Thymus (tissue), 11 donors: ENCODE results near the gene ATAD3C. TPM values are rescaled to one million over a fixed set of nuclear protein-coding genes. Genes with fewer than 3 reads are reported as not detected.

Source experiments
- DNase-seq, 9 donors: peaks; one replicate each; pipeline ENCODE4 v3.0.0-alpha.2; 2013; ENCODE audit warnings: low spot score in 9 of 9, low read depth in 6 of 9, missing footprints in 1 of 9
- H3K27ac ChIP-seq, 2 donors: one replicate each; pipeline ENCODE4 v1.5.1; 2013; ENCODE audit warnings: control low read depth in 1 of 2, low read depth in 1 of 2, low read length in 1 of 2, mild to moderate bottlenecking in 1 of 2, moderate library complexity in 1 of 2
- H3K27me3 ChIP-seq, 2 donors: one replicate each; pipeline ENCODE4 v1.5.1; 2013; ENCODE audit warnings: low read length in 1 of 2; ENCODE audit not compliant: control insufficient read depth in 2 of 2, insufficient read depth in 1 of 2
- H3K36me3 ChIP-seq, 2 donors: one replicate each; pipeline ENCODE4 v1.5.1; 2013; ENCODE audit warnings: low read length in 1 of 2, mild to moderate bottlenecking in 1 of 2, moderate library complexity in 1 of 2; ENCODE audit not compliant: control insufficient read depth in 2 of 2, insufficient read depth in 2 of 2
- H3K4me1 ChIP-seq, 2 donors: one replicate each; pipeline ENCODE4 v1.5.1; 2013; ENCODE audit warnings: low read length in 2 of 2; ENCODE audit not compliant: control insufficient read depth in 2 of 2, insufficient read depth in 2 of 2
- H3K4me3 ChIP-seq, 2 donors: one replicate each; pipeline ENCODE4 v1.5.1; 2013; ENCODE audit warnings: low read length in 2 of 2, control low read depth in 1 of 2, mild to moderate bottlenecking in 1 of 2
- H3K9me3 ChIP-seq, 2 donors: one replicate each; pipeline ENCODE4 v1.5.1; 2013; ENCODE audit warnings: low read length in 1 of 2, mild to moderate bottlenecking in 1 of 2; ENCODE audit not compliant: control insufficient read depth in 2 of 2, insufficient read depth in 1 of 2
- WGBS: extraction: QIAGEN DNeasy Blood & Tissue Kit; methylation state at CpG from one replicate; pipeline ENCODE4 v1.1.7; 2013; 5-methylcytosine and 5-hydroxymethylcytosine counted together
- polyA plus RNA-seq: library from polyadenylated mRNA; stranded (reverse); fragments of 200-250 nt; gene quantifications from one replicate; pipeline ENCODE4 v1.2.3, GENCODE V29; 2013
- total RNA-seq: library from RNA; stranded (reverse); fragments of 120-200 nt; gene quantifications from one replicate; pipeline ENCODE4 v1.2.4, GENCODE V29; 2013
- donor health status: healthy.

ATAD3C gene
- total and polyA plus RNA-seq, 2 donors: 0.24 to 2.8 TPM

GRCh38 chr1:1422465-1423244 lies 26.8 kb upstream of the ATAD3C start:
- peaks cover 8 to 33% of the 10 kb centered on the region in 2 donors for H3K4me1 ChIP-seq

GRCh38 chr1:1423245-1423597 lies 26.3 kb upstream of the ATAD3C start:
- H3K9me3 ChIP-seq: peaks cover under 1 to 3% of the 10 kb centered on the region in 2 donors
- WGBS: 89% methylated on average over 7 of the region's 7 CpGs
- H3K27ac ChIP-seq: no peak overlapping the region
- DNase-seq: no peak
- H3K27me3 ChIP-seq: peaks cover 24 to 71% of the 10 kb centered on the region in 2 donors
- H3K4me3 ChIP-seq: no peak overlapping the region
- no peaks in the 10 kb centered on the region for H3K36me3 ChIP-seq
- H3K4me1 ChIP-seq: peaks cover 8 to 33% of the 10 kb centered on the region in 2 donors

More at GRCh38 chr1:1422465-1423244, 26.8 kb upstream of the ATAD3C start:
- H3K36me3 ChIP-seq: no peaks in the 10 kb centered on the region
- no peaks in the 10 kb centered on the region for H3K9me3 ChIP-seq
- no peak for DNase-seq
- H3K4me3 ChIP-seq: no peak overlapping the region
- H3K27ac ChIP-seq: no peak overlapping the region
- WGBS: 71% methylated on average over 29 of the region's 29 CpGs
- H3K27me3 ChIP-seq: peaks cover 24 to 72% of the 10 kb centered on the region in 2 donors

- H3K27me3 ChIP-seq: peaks cover 19 to 71% of the 10 kb centered on the region in 2 donors
- 89% methylated on average over 15 of the region's 15 CpGs for WGBS
- DNase-seq: no peak
These were observed 24.8 kb upstream of the ATAD3C start for GRCh38 chr1:1424707-1425106.

GRCh38 chr1:1425426-1425752 lies 24.1 kb upstream of the ATAD3C start:
- Histone ChIP-seq H3K9me3 (peaks cover 1 to 4% of the 10 kb centered on the region in 2 donors), H3K27ac (no peak overlapping the region), H3K27me3 (peaks cover 12 to 76% of the 10 kb centered on the region in 2 donors), H3K4me3 (no peak overlapping the region), H3K4me1 (peaks cover 8 to 33% of the 10 kb centered on the region in 2 donors), H3K36me3 (no peaks in the 10 kb centered on the region)
- DNase-seq: no peak
- WGBS: 85% methylated on average over 12 of the region's 12 CpGs

More at GRCh38 chr1:1424707-1425106, 24.8 kb upstream of the ATAD3C start:
- H3K27ac ChIP-seq: no peak overlapping the region
- no peak overlapping the region for H3K4me3 ChIP-seq
- no peaks in the 10 kb centered on the region for H3K36me3 ChIP-seq
- H3K4me1 ChIP-seq: peaks cover 8 to 33% of the 10 kb centered on the region in 2 donors
- peaks cover 1 to 4% of the 10 kb centered on the region in 2 donors for H3K9me3 ChIP-seq

- DNase-seq: peak in 1 of 9 donors; percentile 31
- WGBS: 47% methylated on average over 33 of the region's 33 CpGs
- peaks cover 1 to 4% of the 10 kb centered on the region in 2 donors for H3K9me3 ChIP-seq
These were observed 23.6 kb upstream of the ATAD3C start for GRCh38 chr1:1425753-1426495.

GRCh38 chr1:1426496-1427105 lies 22.9 kb upstream of the ATAD3C start:
- H3K4me1 ChIP-seq: peaks cover 8 to 30% of the 10 kb centered on the region in 2 donors
- H3K27ac ChIP-seq: peak overlapping the region in 1 of 2 donors; percentile 18

More at GRCh38 chr1:1425753-1426495, 23.6 kb upstream of the ATAD3C start:
- Histone ChIP-seq H3K4me1 (peaks cover 8 to 36% of the 10 kb centered on the region in 2 donors), H3K4me3 (no peak overlapping the region), H3K36me3 (no peaks in the 10 kb centered on the region), H3K27ac (no peak overlapping the region), H3K27me3 (peaks cover 6 to 76% of the 10 kb centered on the region in 2 donors)

GRCh38 chr1:1427106-1427819 lies 22.2 kb upstream of the ATAD3C start:
- Histone ChIP-seq H3K27me3 (peaks cover 3 to 75% of the 10 kb centered on the region in 2 donors), H3K4me1 (peaks cover 8 to 33% of the 10 kb centered on the region in 2 donors), H3K9me3 (peaks cover 1 to 4% of the 10 kb centered on the region in 2 donors), H3K4me3 (peak overlapping the region in 1 of 2 donors; percentile 32), H3K36me3 (no peaks in the 10 kb centered on the region), H3K27ac (no peak overlapping the region)
- no peak for DNase-seq
- 8% methylated on average over 66 of the region's 66 CpGs for WGBS

More at GRCh38 chr1:1426496-1427105, 22.9 kb upstream of the ATAD3C start:
- H3K36me3 ChIP-seq: no peaks in the 10 kb centered on the region
- H3K27me3 ChIP-seq: peaks cover 3 to 75% of the 10 kb centered on the region in 2 donors
- DNase-seq: peak in 1 of 9 donors; percentile 55
- H3K9me3 ChIP-seq: peaks cover 1 to 4% of the 10 kb centered on the region in 2 donors
- 14% methylated on average over 19 of the region's 19 CpGs for WGBS
- no peak overlapping the region for H3K4me3 ChIP-seq

GRCh38 chr1:1427820-1428148 lies 21.7 kb upstream of the ATAD3C start:
- Histone ChIP-seq H3K27me3 (peaks cover 0 to 75% of the 10 kb centered on the region in 2 donors), H3K27ac (no peak overlapping the region), H3K4me1 (peaks cover 8 to 28% of the 10 kb centered on the region in 2 donors), H3K9me3 (peaks cover 1 to 4% of the 10 kb centered on the region in 2 donors), H3K36me3 (no peaks in the 10 kb centered on the region), H3K4me3 (peak overlapping the region in 1 of 2 donors; percentile 32)
- 4% methylated on average over 22 of the region's 22 CpGs for WGBS
- DNase-seq: no peak
